Progenitor cell of endocrine pancreas (in vitro differentiated cells): ENCODE results near the gene ANO10. TPM values are rescaled to one million over a fixed set of nuclear protein-coding genes. Genes with fewer than 3 reads are reported as not detected.

Source experiments
- DNase-seq: peaks from one replicate; pipeline ENCODE4 v3.0.0; 2021; ENCODE audit warnings: low spot score; ENCODE audit not compliant: unreplicated experiment
- H3K27ac Mint-ChIP-seq: 2 replicates; pipeline ENCODE4 v1.8.0; 2021; ENCODE audit warnings: mild to moderate bottlenecking, moderate library complexity, mixed read lengths
- H3K27me3 Mint-ChIP-seq: 2 replicates; pipeline ENCODE4 v1.8.0; 2021; ENCODE audit warnings: mixed read lengths
- H3K36me3 Mint-ChIP-seq: 2 replicates; pipeline ENCODE4 v1.8.0; 2022; ENCODE audit warnings: mixed read lengths; ENCODE audit not compliant: insufficient read depth
- H3K4me1 Mint-ChIP-seq: 2 replicates; pipeline ENCODE4 v1.8.0; 2021; ENCODE audit warnings: low read depth, mixed read lengths
- H3K4me3 Mint-ChIP-seq: 2 replicates; pipeline ENCODE4 v1.8.0; 2021; ENCODE audit warnings: low read depth, mild to moderate bottlenecking, moderate library complexity, mixed read lengths
- H3K9me3 Mint-ChIP-seq: 2 replicates; pipeline ENCODE4 v1.8.0; 2021; ENCODE audit warnings: low read depth, mixed read lengths
- total RNA-seq: library from RNA; stranded (reverse); gene quantifications from 2 replicates; pipeline ENCODE4 v1.2.1, GENCODE V29; 2021
- TF ChIP-seq, protein P1 (sequence below): fragments of 200-600 bp; sonication (generic); IDR thresholded peaks from one replicate; pipeline ENCODE4 v1.5.0; 2021; ENCODE audit warnings: antibody characterized with exemption, mild to moderate bottlenecking; ENCODE audit not compliant: unreplicated experiment

Gene ANO10
- total RNA-seq, 1 donor from 2014 or later: 30.1 TPM

DNA sequence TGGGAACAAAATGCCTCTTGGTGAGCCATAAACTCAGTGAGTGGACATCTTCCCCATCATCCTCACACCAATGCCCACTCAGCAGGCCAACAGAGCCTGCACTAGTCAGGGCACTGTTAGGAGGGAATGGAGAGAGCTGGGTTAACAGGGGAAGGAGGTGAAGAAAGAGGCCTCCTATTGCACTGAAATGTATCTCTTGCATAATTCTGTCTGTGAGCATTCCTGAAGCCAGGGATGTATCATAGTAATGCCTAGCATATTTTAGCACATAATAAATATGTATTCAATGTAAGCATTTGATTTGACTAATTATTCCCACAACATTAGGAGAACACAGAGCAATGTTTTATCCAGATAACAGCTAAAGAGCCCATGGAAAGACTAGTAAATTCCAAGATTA is 81.2 kb downstream of the ANO10 start:
- H3K36me3 Mint-ChIP-seq: no peaks in the 10 kb centered on the region
- H3K27ac Mint-ChIP-seq: no peak overlapping the region
- TF ChIP-seq, protein P1, sequence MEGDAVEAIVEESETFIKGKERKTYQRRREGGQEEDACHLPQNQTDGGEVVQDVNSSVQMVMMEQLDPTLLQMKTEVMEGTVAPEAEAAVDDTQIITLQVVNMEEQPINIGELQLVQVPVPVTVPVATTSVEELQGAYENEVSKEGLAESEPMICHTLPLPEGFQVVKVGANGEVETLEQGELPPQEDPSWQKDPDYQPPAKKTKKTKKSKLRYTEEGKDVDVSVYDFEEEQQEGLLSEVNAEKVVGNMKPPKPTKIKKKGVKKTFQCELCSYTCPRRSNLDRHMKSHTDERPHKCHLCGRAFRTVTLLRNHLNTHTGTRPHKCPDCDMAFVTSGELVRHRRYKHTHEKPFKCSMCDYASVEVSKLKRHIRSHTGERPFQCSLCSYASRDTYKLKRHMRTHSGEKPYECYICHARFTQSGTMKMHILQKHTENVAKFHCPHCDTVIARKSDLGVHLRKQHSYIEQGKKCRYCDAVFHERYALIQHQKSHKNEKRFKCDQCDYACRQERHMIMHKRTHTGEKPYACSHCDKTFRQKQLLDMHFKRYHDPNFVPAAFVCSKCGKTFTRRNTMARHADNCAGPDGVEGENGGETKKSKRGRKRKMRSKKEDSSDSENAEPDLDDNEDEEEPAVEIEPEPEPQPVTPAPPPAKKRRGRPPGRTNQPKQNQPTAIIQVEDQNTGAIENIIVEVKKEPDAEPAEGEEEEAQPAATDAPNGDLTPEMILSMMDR: no peak
- H3K27me3 Mint-ChIP-seq: no peaks in the 10 kb centered on the region
- no peak for DNase-seq
- H3K4me1 Mint-ChIP-seq: no peaks in the 10 kb centered on the region
- no peaks in the 10 kb centered on the region for H3K9me3 Mint-ChIP-seq
- H3K4me3 Mint-ChIP-seq: no peak overlapping the region

DNA sequence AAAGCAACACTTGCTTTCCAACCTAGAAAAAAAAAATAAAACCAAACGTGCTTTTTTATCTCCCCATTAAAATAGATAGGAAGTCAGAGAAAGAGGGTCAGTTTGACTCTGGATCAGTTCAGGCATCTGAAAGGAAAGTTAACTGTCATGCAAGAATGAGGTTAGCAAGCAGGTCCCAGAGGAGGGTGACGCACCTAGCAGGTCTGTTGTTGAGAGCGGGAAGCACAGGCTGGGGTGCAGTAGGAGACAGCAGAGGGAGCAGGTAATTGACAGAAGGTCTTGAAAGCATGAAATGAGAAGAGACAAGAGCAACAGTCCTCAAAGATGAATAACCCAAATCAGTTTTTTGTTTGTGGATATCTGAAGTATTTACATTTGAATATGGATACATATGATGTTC is 82.5 kb downstream of the ANO10 start:
- Mint-ChIP-seq H3K4me3 (no peak overlapping the region), H3K27ac (no peak overlapping the region), H3K9me3 (no peaks in the 10 kb centered on the region), H3K27me3 (no peaks in the 10 kb centered on the region), H3K36me3 (no peaks in the 10 kb centered on the region), H3K4me1 (no peaks in the 10 kb centered on the region)
- TF ChIP-seq, protein P1: no peak
- DNase-seq: no peak

DNA sequence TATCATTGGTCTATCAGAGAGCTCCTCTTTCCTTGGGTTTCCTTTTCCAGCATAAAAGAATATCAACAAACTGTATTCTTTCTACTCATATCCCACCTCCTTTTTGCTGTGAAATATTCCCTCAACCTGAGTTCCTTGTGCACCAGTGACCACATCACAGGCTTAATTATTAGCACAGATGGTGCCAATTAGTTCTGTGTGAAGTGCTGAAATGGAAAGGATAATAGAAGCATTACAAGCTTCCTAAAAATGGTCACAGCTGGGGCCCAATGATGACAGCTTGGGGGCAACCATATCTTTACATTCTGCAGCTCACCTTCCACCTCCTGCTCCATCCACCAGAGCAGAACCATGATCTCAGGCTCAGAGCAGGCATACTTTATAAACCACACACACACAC is 84.6 kb downstream of the ANO10 start:
- H3K4me3 Mint-ChIP-seq: no peak overlapping the region
- no peaks in the 10 kb centered on the region for H3K4me1 Mint-ChIP-seq
- H3K27me3 Mint-ChIP-seq: no peaks in the 10 kb centered on the region
- DNase-seq: no peak
- TF ChIP-seq, protein P1: no peak
- H3K36me3 Mint-ChIP-seq: no peaks in the 10 kb centered on the region
- H3K9me3 Mint-ChIP-seq: no peaks in the 10 kb centered on the region
- no peak overlapping the region for H3K27ac Mint-ChIP-seq

DNA sequence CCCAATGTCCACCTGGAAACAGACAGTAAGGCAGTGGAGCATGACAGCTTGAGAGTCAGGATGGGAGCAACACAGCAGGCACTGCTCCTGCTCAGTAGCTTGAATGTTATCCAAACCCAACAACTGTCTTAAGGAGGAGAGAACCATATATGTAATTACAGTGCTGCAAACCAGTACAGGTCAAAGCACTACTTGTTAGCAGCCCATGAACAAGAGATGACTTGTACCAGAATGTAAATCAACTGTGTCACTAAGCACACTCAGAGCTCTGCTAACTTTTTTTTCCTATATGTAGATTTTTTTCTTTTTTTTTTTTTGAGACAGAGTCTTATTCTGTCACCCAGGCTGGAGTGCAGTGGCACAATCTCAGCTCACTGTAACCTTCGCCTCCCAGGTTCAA is 87.1 kb downstream of the ANO10 start:
- no peak for DNase-seq
- Mint-ChIP-seq H3K27me3 (no peaks in the 10 kb centered on the region), H3K27ac (no peak overlapping the region), H3K36me3 (no peaks in the 10 kb centered on the region), H3K4me3 (no peak overlapping the region), H3K4me1 (no peaks in the 10 kb centered on the region), H3K9me3 (no peaks in the 10 kb centered on the region)
- TF ChIP-seq, protein P1: no peak

DNA sequence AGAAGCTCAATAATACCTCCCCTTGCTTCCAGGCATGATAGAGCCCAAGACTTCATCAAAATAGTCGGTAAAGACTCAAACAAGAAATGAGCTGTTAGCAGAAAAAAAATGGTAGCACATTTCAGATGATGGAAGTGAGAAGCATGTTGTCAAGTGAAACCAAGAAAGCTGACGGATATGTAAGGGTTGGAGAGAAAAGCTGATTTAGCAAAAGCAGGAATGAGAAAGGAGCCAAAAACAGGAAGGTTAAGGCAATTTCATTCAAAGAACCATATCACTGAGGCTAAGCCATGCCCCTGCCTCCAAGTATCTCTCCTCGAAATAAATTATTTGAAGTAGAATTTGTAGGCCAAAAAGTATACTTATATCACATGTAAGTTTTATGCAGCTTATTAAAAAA is 88.8 kb downstream of the ANO10 start:
- DNase-seq: no peak
- Mint-ChIP-seq H3K36me3 (peaks cover 6% of the 10 kb centered on the region), H3K4me3 (no peak overlapping the region)

More for the DNA sequence above, 88.8 kb downstream of the ANO10 start:
- Mint-ChIP-seq H3K27me3 (no peaks in the 10 kb centered on the region), H3K4me1 (no peaks in the 10 kb centered on the region), H3K27ac (no peak overlapping the region), H3K9me3 (peaks cover 11% of the 10 kb centered on the region)
- TF ChIP-seq, protein P1: no peak
